OCI-LY1 (cell line): ENCODE results near the gene RHBDF2.

Source experiments
- EZH2 ChIP-seq: fragments of 200-600 bp; sonication (generic), shearing (Covaris generic); IDR thresholded peaks from 2 replicates; pipeline ENCODE4 v1.8.0; 2017; ENCODE audit warnings: borderline replicate concordance, mixed run types, mild to moderate bottlenecking, antibody characterized with exemption, low read length, moderate library complexity, mixed read lengths
- TF ChIP-seq, protein P1 (sequence below): fragments of 200-600 bp; sonication (generic), shearing (Covaris generic); IDR thresholded peaks from 2 replicates; pipeline ENCODE4 v1.5.1; 2017; ENCODE audit warnings: mild to moderate bottlenecking, antibody characterized with exemption, low read length, moderate library complexity, mixed read lengths

GRCh38 chr17:76447931-76448652, 53.1 kb downstream of the RHBDF2 start:
- no peak for TF ChIP-seq EZH2
- TF ChIP-seq, protein P1, sequence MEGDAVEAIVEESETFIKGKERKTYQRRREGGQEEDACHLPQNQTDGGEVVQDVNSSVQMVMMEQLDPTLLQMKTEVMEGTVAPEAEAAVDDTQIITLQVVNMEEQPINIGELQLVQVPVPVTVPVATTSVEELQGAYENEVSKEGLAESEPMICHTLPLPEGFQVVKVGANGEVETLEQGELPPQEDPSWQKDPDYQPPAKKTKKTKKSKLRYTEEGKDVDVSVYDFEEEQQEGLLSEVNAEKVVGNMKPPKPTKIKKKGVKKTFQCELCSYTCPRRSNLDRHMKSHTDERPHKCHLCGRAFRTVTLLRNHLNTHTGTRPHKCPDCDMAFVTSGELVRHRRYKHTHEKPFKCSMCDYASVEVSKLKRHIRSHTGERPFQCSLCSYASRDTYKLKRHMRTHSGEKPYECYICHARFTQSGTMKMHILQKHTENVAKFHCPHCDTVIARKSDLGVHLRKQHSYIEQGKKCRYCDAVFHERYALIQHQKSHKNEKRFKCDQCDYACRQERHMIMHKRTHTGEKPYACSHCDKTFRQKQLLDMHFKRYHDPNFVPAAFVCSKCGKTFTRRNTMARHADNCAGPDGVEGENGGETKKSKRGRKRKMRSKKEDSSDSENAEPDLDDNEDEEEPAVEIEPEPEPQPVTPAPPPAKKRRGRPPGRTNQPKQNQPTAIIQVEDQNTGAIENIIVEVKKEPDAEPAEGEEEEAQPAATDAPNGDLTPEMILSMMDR: no peak
